Measurements from ENCODE around the gene COPG2.

COPG2 gene

DNA sequence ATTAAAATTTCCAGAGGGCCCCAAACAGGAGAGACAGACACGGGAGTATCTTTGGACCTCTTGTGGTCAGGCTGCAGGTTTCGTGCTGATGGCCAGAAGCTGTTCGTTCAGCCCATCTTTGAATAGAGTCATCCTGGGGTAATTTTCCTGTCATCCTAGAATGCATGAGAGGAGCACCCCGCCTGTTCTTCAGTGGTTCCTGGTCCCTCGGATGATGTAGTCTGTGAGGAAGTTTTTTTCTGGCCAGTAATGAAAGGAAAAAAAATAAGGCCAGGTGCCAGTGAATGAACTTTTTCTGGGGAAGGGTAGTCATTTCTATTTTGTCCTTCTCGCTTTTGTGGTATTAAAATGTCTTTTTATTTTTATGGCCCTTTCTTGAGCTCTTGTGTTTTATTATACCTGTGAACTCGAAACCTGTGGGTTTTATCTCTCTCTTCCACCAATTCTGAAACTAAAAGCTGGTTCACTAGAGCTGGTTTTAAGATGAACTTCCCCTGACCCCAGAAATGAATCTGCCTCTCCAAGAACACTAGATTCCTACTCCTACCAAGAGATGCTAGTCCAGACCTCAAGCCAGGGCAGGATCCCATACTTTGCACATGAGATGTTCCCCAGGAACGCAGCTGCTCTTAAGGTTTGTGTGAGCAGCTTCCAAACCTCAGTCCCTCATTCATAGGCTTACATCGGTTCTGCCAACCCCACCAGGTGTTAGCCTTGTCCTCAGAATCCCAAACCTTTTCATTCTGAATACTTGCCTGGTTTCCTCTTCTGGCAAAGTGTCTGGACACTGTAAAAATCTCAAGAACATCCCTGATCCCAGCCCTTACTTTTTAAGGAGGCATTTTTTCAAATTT is 192.0 kb downstream of the COPG2 start:
- DNase-seq (ENCODE audit: low read depth in 2 of 3, low spot score in 2 of 3), result no peak

DNA sequence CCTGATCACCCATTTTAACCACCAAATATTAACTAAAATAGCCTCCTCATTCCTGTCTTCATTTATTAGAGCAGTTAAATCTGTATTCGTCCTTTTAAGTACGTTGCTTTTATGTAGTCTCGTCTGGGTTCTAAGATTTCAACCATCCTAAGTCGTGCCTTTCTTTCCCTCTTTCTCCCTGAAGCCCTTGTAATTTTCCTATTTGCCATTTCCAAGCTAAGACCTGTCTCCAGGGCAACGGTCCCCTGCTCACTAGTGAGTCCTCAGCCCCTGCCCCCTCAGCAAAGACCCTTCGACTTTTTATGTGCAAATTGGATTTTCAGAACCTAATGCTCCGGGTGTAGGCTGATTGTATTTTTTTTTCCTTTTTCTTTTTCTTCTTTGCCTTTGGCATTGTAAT is 192.8 kb downstream of the COPG2 start:
- no peak for DNase-seq (ENCODE audit: low read depth in 2 of 3, low spot score in 2 of 3)

DNA sequence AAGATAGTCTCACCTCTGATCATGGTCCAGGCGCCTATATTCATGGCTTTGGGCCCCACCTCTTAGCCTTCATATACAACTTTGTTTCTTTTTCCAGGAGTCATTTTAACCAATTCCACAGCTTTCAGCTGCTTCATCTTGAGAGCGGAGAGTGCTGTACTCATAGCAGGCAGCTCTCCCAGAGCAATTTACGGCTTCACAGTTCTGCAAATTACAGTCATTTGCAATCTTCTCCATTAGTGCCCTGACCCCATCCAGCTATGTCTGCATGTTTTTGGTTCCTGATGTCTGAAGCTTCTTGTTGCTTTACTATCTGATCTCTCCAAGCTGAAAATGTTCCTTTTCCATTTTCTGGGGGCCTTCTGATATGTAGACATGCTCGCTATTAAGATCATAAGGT is 194.7 kb downstream of the COPG2 start:
- DNase-seq (ENCODE audit: low read depth in 2 of 3, low spot score in 2 of 3), result no peak

DNA sequence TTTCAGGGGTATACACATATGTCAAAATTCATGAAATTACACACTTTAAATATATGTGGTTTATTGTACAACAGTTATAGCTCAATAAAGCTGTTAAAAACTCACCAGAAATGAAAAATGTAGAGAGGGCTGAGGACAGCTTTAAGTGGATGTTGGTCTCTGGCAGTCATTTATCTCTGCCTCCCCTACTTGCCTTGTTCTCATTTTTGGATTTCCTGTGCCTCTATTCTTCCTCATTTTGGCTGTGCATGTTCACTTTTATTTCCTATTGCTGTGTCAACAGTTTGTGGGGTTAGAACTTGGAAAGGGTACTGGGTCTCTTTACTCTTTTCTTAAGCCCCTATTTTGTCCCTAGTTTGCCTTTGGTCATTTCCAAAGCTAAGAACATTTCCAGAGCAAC is 195.3 kb downstream of the COPG2 start:
- no peak for DNase-seq (ENCODE audit: low read depth in 2 of 3, low spot score in 2 of 3)

DNA sequence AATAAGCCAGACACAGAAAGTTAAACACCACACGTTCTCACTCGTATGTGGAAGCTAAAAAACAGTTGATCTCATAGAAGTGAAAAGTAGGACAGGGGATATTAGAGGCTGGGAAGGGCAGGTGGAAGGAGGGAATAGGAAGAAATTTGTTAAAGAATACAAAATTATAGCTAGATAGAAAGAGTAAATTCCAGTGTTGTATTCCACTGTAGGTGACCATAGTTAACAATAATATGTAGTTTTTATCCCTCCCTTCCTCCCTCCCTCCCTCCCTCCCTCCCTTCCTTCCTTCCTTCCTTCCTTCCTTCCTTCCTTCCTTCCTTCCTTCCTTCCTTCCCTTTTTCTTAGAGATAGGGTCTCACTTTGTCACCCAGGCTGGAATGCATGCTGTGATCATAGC is 196.6 kb downstream of the COPG2 start:
- no peak for DNase-seq (ENCODE audit: low read depth in 2 of 3, low spot score in 2 of 3)

DNA sequence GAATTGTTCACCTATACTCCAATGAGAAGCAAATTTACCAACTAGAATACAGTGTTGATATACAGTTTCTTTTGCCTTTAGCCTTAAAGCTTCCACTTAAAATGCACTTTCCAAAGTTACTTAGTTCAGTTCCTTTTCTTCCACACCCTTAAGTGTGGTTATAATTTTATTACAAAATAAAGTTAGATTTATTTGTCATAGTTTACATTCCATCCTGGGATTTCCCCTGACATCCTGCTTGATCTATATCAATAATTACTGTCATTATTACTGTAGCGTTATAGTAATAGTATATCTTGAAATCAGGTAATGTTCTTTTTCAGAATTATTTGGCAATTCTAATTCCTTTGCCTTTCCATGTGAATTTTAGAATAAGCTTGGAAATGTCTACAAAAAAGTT is 199.9 kb downstream of the COPG2 start:
- DNase-seq (ENCODE audit: low read depth in 2 of 3, low spot score in 2 of 3), result no peak

DNA sequence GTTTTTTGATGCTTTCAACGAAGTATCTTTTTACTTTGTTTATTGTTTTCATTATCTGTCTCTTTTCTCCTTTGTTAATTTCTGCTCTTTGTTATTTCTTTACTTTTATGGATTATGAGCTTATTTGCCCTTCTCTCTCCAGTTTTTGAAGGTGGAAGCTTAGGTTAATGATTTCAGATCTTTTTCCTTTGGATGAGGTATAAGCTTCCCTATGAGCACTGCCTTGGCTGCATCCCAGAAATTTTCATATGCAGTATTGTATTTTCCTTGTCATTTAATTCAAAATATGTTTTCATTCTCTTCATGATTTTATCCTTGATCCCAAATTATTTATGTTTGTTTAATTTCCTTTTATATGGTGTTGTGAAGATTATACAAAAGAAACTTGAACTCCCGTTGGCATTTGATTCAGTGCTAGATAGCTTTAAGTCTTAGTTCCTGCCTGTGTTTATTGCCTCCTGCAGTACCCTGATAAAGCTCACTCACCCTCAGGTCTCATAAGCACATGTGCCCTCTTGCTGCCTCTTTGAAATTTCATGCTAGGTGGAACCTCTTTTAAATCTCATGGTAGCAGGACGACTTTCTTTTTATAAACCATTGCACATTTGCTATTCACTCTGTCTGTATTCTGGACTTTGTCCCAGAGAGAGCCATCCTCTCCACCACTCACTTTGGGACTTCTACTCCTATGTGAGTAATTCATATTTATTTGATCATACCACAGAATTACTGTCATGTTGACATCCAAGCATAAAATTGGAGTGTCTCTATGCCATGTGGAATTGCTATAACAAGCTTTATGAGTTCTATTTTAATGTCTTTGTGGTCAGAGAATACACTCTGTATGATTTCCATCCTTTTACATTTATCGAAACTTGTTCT is 204.8 kb downstream of the COPG2 start:
- DNase-seq (ENCODE audit: low read depth in 2 of 3, low spot score in 2 of 3), result no peak

DNA sequence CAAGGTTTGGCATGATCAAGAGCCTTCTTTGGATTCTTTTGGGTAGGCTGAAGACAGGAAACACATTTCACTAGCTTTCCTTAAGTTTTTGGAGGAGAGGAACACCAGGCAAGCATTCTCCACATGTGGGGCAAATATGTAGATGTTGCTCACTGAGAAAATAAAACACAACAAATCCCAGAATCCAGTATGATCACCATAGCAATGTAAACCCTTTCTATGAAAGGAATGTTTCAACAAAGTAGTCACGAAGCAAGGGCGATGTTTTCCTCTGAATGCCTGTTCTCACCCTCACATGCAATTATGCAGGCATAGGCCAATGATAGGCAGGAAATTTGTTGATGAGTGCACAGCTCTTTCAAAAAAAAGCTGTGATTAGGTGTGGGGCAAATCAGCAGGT is 207.3 kb downstream of the COPG2 start:
- DNase-seq (ENCODE audit: low read depth in 2 of 3, low spot score in 2 of 3), result no peak

DNA sequence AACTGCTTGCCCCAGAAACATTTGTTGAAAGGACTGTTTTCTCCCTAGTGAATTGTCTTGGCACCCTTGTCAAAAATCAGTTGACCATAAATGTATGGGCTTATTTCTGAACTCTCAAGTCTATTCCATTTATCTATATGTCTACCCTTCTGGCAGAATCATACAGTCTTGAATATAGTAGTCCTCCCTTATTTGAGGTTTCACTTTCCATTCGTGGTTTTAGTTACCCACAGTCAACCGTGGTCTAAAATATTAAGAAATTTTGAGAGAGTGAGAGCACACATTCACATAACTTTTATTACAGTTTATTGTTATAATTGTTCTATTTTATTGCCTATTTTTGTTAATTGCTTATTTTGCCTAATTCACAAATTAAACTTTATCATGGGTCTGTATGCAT is 210.3 kb downstream of the COPG2 start:
- DNase-seq (ENCODE audit: low read depth in 2 of 3, low spot score in 2 of 3), result no peak
